ENCODE data around the gene ITK. TPM values are rescaled to one million over a fixed set of nuclear protein-coding genes. Genes with fewer than 3 reads are reported as not detected.
A peak's percentile ranks its signal among the peaks of the same experiment; 100 is the strongest.

The ITK gene
- total RNA-seq, 4 donors from 2014 or later = 0.40 to 43.4 (median 5.0) TPM

DNA sequence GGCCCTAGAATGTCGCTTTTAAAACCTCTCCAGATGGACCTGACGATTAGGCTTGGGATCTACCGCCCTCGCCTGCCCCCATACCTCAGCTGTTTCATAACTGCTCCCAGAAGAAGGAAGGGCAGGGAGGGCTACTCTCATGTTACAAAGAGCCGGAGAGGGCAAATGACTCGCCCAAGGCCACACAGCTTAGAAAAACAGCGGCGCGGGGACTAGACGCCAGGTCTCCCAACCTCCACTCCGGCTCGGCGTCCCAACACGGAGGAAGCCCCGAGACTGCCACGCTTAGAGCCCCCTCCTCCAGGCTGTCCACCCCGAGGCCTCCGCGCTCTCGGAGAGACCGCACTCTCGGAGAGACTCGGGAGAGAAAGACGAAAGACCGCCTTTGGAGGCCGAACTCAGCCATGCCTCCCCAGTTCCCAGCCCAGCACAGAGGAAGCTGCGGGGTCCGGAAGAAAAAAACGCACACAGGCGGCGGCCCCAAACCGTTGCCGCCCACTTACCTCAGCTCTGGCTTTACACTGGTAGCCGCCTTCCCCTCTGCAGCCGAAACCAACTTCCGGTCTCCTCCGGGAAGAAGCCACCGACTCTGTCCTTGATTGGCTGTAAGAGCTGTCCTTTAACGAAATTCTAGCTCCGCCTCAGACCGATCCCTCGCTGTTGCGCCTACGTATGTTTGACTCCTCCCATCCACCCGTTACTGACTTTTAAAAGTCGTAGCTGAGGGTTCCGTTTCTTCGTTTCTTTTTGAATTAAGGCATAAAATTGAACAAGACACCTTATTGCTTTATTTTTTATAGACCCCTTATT, 38.1 kb upstream of the ITK start, which contains the start of gene MED7:
TSS of gene MED7 (minus strand) at position 549 of the 810 bp plus-strand sequence. CDS start 3,434 bp downstream, outside the sequence.
- intact Hi-C loops (cut with DNase I; ENCODE audit: low total_unique reads) = no loop called here

DNA sequence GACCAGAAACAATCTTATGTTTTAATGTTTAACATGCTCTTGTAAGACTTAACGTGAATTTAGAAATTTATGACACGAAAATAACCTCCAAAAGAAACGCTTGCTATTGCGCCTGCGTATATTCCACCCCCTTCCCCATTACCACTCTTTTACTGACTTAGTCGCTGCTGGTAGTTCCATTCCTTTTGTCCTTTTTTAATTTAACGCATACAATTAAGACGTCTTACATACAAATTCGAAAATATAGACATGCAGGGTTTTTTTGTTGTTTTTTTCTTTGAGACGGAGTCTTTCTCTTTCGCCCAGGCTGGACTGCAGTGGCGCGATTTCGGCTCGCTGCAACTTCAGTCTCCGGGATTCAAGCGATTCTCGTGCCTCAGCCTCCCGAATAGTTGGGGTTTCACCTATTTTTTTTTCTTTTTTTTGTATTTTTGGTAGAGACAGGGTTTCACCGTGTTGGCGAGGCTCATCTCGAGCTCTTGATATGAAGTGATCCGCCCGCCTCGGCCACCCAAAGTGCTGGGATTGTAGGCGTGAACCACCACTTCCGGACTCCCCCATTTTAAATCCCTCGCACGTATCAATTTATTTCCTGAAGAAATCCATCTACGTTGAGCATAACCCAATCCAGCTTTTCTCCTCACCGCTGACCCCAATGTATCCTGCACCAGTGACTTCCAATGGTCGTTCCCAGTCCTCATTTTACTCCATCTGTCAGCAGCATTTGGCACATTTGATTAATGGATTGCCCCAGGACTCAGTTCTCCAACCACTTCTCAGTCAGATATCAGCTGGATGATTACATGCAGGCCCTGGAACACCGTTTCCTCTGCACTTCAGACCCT, 37.3 kb upstream of the ITK start:
- intact Hi-C loops (cut with DNase I; ENCODE audit: low total_unique reads) = no loop called here
- peak; percentile 44 for DNase-seq
- WGBS, 2 donors (ENCODE audit: low coverage in 1 of 2) = 10 to 24% methylated on average over 23 to 33 of the region's 33 CpGs
- Histone ChIP-seq H3K4me1 (peaks cover 7 to 24% (median 12%) of the 10 kb centered on the region in 4 donors), H3K27me3 (no peaks in the 10 kb centered on the region), H3K27ac (peak overlapping the region; percentile 89 to 99 (median 94)), H3K9me3 (no peaks in the 10 kb centered on the region), H3K4me3 (peak overlapping the region; percentile 42 to 100 (median 90)), H3K36me3 (peaks cover 0 to 8% (median 3%) of the 10 kb centered on the region in 4 donors)
- in situ Hi-C loops (cut with MboI; ENCODE audit: low pct_ligation_motif_present in 1 of 4, low pct_unique_long_range_greater_than_20kb in 1 of 4, low sequenced_read_pairs in 3 of 4) = loop anchor here in 1 of 4 donors (10.0 to 25.0 kb wide), 3 partner anchors 111 to 594 kb away; partner anchors contain the start of genes LSM11 and THG1L
- TF ChIP-seq POLR2AphosphoS5 (IDR thresholded peaks at IDR 0.05) (no peak), POLR2A (IDR thresholded peaks at IDR 0.05) (peak; percentile 70)
- TF ChIP-seq, protein P1, sequence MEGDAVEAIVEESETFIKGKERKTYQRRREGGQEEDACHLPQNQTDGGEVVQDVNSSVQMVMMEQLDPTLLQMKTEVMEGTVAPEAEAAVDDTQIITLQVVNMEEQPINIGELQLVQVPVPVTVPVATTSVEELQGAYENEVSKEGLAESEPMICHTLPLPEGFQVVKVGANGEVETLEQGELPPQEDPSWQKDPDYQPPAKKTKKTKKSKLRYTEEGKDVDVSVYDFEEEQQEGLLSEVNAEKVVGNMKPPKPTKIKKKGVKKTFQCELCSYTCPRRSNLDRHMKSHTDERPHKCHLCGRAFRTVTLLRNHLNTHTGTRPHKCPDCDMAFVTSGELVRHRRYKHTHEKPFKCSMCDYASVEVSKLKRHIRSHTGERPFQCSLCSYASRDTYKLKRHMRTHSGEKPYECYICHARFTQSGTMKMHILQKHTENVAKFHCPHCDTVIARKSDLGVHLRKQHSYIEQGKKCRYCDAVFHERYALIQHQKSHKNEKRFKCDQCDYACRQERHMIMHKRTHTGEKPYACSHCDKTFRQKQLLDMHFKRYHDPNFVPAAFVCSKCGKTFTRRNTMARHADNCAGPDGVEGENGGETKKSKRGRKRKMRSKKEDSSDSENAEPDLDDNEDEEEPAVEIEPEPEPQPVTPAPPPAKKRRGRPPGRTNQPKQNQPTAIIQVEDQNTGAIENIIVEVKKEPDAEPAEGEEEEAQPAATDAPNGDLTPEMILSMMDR (IDR thresholded peaks at IDR 0.05) = no peak

More for the DNA sequence above, 38.1 kb upstream of the ITK start, which contains the start of gene MED7:
- H3K9me3 ChIP-seq = no peaks in the 10 kb centered on the region
- 0 to 2% methylated on average over 9 to 48 of the region's 48 CpGs for WGBS, 2 donors (ENCODE audit: low coverage in 1 of 2)
- TF ChIP-seq POLR2AphosphoS5 (IDR thresholded peaks at IDR 0.05) (peak; percentile 79 to 96 (median 92)), POLR2A (IDR thresholded peaks at IDR 0.05) (peak; percentile 89), EP300 (IDR thresholded peaks at IDR 0.05; ENCODE audit: low read depth) (no peak)
- TF ChIP-seq, protein P1 (IDR thresholded peaks at IDR 0.05) = no peak
- in situ Hi-C loops (cut with MboI; ENCODE audit: low pct_ligation_motif_present in 1 of 4, low pct_unique_long_range_greater_than_20kb in 1 of 4, low sequenced_read_pairs in 3 of 4) = loop anchor here in 1 of 4 donors (10.0 to 25.0 kb wide), 3 partner anchors 112 to 595 kb away; partner anchors contain the start of genes LSM11 and THG1L
- H3K4me1 ChIP-seq = peaks cover 7 to 24% (median 12%) of the 10 kb centered on the region in 4 donors
- peak; percentile 94 for DNase-seq
- H3K27me3 ChIP-seq = no peaks in the 10 kb centered on the region
- H3K36me3 ChIP-seq = peaks cover 0 to 14% (median 3%) of the 10 kb centered on the region in 4 donors
- H3K4me3 ChIP-seq = peak within 1 kb of the TSS; percentile 79 to 100 (median 90)
- peak within 1 kb of the TSS; percentile 89 to 99 (median 94) for H3K27ac ChIP-seq

DNA sequence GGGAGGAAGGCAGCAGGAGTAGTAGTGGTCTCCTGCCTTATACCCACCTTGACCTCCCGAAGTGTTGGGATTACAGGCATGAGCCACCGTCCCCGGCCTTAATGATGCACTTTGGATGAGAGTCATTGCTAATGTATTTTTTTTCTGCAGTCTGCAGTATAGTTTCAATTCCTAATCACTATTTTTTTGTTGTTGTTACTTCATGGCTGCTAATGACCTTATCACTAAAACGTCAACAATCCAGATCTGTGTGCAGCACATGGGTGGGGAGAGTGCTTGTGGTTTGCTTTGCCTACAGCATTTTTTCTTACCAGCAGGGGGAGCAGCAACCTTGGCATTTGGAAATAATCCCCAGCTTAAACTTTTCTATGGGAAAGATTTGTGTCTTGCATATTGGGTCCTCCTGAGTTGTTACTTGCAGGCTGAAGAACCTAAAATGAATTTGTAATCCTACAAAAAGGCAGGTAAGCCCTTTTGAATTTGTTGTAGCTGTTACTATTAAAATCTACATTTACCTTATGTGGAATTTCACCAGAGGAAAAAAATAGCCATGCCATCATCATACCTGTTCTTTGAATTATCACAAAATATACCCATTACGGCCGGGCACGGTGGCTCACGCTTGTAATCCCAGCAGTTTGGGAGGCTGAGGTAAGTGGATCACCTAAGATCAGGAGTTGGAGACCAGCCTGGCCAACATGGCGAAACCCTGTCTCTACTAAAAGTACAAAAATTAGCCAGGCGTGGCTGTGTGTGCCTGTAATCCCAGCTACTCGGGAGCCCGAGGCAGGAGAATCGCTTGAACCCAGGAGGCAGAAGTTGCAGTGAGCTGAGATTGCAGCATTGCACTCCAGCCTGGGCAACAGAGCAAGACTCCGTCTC, 31.7 kb upstream of the ITK start:
- no peak overlapping the region for H3K27ac ChIP-seq
- 70% methylated on average over 4 to 14 of the region's 14 CpGs for WGBS, 2 donors (ENCODE audit: low coverage in 1 of 2)
- TF ChIP-seq POLR2A (IDR thresholded peaks at IDR 0.05) = no peak
- TF ChIP-seq POLR2AphosphoS5 (IDR thresholded peaks at IDR 0.05) = no peak
- TF ChIP-seq, protein P1 (IDR thresholded peaks at IDR 0.05) = peak; percentile 75 to 89 (median 80)
- TF ChIP-seq EP300 (IDR thresholded peaks at IDR 0.05; ENCODE audit: low read depth) = no peak
- in situ Hi-C loops (cut with MboI; ENCODE audit: low pct_ligation_motif_present in 1 of 4, low pct_unique_long_range_greater_than_20kb in 1 of 4, low sequenced_read_pairs in 3 of 4) = loop anchor here in 1 of 4 donors (10.0 to 25.0 kb wide), 3 partner anchors 106 to 588 kb away; partner anchors contain the start of genes LSM11 and THG1L
- H3K27me3 ChIP-seq = no peaks in the 10 kb centered on the region
- peak; percentile 72 for DNase-seq
- no peaks in the 10 kb centered on the region for H3K36me3 ChIP-seq
- no peaks in the 10 kb centered on the region for H3K9me3 ChIP-seq
- intact Hi-C loops (cut with DNase I; ENCODE audit: low total_unique reads) = no loop called here
- H3K4me1 ChIP-seq = peaks cover 0 to 2% (median under 1%) of the 10 kb centered on the region in 4 donors
- H3K4me3 ChIP-seq = no peak overlapping the region

Data from transverse colon (tissue), 4 donors.